Cerebellar nuclear complex (tissue), 1 donor: ENCODE results near the gene MPND.
"Not testable (repeated sequence)": the region's sequence is repeated elsewhere in the genome, so short reads cannot be mapped to it uniquely, and the experiment has no call there.

Experiments
- DNase-seq, 2 experiments: peaks; one replicate each; lab custom pipeline; 2025; lab: John Stamatoyannopoulos, UW

The MPND gene

DNA sequence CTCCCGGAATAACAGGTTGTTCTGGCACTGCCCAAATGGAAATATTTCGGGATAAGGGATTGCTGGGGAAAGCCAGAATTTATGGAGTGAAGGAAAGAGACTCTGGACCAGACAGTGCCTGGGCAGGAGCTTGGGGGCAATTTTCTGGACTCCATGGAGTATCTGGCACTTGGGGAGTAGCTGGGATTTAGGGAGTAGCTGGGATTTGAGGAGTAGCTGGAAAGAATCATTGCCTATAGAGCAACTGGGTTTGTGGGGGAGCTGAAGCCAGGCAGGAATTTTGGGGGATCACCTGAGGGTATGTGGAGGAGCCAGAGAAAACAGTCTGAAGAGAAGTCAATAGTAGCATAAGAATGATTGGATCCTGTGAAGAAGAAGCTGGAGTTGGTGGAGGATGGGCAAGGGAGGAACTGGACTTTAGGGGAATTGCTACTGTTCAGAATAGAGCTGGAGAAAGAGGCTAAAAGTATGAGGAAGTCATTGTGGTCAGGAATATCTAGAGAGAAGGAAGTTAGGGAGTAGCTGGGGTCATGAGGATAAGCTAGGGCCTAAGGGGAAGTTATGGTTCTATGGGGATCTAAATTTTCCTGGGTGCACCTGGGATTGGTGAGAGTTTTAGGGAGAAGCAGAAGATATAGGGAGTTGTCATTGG is 24.2 kb upstream of the MPND start:
- no peak for DNase-seq

DNA sequence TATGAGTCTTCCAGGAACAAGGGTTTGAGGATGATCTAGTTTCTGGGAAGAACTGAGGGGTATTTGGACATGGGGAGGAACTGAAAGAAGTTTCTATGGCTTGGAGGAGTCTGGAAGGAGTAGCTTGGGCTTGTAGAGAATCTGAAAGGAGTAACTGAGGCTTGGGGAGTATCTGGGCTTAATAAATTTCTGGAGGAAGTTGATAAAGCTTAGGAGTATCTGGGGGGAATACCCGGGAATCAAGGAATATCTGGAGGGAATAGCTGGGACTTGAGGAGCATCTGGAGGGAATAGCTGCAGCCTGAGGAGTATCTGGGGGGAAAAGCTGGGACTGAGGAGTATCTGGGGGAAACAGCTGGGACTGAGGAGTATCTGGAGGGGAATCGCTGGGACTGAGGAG is 22.9 kb upstream of the MPND start:
- no peak for DNase-seq

DNA sequence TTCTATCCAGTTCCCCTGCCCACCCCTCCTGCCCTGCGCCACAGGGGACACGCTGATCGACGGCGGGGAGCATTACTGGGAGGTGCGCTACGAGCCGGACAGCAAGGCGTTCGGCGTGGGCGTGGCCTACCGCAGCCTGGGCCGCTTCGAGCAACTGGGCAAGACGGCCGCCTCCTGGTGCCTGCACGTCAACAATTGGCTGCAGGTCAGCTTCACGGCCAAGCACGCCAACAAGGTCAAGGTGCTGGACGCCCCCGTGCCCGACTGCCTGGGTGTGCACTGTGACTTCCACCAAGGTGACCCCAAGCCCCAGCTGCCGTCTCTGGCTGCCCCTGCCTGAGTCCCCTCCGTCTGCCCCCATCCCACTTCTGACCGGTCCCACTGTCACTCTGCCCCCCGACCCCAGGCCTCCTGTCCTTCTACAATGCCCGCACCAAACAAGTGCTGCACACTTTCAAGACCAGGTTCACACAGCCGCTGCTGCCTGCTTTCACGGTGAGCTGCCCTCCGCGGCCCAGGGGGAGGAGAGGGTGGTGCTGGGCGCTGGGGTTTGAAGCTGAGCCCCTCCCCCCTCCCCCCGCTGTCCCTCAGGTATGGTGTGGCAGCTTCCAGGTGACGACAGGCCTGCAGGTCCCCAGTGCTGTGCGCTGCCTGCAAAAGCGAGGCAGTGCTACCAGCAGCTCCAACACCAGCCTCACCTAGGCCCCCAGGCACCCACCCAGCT is 20.3 kb upstream of the MPND start:
- no peak for DNase-seq

DNA sequence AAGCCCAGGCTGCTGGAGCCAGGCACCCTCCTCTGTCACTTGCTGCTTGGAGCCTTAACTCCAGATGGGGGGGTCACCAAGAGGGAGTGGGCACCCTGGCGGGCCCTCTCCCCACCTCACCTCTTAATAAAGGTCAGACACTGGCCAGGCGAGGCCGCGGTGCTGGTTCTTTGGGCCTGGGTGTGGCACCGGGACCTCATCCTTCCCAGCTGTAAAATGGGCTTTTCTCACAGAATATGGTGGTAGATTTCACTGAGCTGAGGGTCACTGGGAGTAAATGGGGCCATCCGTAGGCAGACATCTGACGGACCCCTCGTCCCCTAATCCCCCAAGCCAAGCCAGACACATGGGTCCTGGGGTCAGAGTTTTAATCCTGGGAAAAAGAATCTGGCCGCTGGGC is 19.7 kb upstream of the MPND start:
- no peak for DNase-seq

DNA sequence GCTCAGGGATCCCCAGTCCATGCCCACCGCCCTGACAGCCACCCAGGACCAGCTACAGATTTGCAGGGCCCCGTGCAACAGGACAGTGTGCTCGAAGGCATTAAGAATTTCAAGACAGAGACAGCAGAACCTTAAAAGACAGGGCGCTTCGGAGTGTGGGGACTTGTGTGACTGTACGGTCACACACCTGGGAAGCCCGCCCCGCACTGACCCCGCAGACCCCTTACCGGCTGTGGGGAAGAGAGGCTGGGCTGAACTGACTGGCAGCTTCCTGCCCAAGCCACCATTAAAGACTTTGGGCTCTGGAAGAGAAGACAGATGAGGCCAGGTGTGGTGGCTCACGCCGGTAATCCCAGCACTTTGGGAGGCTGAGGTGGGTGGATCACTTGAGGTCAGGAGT is 19.1 kb upstream of the MPND start:
- no peak for DNase-seq

DNA sequence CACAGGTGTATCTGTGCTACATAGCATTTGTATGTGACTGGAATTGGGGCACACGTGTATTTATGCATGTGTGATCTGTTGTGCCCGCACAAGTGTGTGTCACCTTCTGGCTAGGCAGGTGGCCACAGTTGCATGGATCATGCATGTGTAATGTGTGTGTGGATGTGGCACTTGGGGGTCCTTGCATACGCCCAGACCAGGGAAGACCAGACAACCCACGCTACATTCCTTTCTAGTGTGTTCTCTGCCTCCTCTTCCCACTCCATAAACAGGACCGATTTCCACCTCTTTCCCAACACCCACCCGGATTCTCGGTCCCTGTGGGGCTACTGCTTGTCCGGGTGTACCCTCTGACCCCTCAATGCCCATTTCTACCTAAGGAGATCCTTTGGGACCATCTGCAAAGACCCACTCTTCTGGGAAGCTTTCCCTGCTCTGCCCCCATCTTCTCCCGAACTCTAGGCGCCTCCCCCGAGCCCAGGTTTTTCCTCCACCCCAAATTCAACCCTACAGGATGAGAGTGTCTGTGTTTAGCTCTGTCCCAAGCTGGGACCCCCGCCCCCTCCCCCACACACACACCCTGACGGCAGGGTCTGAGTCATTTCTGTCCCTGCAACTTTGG is 17.0 kb upstream of the MPND start:
- DNase-seq: no peak

DNA sequence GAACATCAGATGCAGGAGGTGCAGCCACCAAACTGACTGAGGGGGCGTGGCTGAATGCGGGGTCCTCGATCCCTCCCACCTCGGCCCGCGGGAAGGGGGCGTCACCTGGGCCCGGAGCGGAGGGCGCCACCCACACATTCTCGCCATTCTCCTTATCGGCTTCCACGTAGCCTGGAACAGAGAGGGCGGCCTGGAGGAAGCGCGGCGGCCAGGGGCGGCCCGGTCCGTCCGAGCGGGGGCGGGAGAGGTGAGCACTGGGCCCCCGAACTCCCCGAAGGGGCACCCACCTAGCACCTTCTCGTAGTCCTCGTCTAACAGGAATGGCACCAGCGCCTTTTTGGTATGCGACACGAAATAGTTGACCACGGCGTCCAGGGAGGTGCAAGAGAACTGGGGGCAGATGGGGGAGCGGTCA is 16.5 kb upstream of the MPND start:
- DNase-seq: no peak

DNA sequence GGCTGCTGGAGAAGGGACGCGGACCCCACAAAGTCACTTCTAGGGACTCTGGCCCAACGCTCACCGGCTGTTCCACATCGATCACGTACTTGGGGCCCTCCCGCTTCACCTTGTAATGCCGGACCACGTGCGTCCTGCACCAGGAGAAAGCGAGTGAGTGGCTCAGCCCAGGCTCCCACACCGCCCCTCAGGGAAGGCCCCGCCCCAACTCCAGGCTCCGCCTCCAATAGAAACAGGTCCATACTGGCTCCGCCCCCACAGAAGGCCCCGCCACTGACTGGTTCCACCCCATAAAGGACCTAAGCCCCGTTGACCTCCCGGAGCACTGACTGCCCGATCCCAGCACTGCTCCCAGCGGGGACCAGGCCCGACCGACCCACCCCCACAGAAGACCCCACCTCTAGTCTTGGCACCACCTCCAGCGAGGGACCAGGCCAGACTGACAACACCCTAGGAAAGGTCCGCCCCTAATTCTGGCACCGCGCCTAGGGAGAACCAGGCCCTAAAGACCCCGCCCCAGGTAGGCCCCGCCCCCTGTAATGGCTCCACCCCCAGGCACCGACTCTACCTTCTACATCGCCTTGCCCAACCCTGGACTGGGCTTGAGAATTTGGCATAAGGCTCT is 16.0 kb upstream of the MPND start:
- DNase-seq: no peak

DNA sequence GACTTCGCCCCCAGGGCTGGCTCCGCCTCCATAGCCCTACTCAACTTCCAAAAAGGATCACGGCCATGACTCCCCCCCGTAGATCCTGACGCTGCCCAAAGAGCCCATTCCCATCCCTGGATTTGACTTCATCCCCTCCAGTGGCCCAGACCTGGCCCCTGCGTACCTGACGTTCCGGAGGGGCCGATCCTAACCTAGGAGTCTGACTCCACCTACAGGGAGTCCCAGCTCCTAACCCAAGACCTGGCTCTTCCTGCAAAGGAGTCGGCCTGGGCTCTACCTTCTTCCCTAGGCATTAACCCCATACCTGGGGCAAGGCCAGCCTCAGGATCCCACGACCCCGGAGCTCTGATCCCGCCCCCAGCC is 15.5 kb upstream of the MPND start:
- no peak for DNase-seq

DNA sequence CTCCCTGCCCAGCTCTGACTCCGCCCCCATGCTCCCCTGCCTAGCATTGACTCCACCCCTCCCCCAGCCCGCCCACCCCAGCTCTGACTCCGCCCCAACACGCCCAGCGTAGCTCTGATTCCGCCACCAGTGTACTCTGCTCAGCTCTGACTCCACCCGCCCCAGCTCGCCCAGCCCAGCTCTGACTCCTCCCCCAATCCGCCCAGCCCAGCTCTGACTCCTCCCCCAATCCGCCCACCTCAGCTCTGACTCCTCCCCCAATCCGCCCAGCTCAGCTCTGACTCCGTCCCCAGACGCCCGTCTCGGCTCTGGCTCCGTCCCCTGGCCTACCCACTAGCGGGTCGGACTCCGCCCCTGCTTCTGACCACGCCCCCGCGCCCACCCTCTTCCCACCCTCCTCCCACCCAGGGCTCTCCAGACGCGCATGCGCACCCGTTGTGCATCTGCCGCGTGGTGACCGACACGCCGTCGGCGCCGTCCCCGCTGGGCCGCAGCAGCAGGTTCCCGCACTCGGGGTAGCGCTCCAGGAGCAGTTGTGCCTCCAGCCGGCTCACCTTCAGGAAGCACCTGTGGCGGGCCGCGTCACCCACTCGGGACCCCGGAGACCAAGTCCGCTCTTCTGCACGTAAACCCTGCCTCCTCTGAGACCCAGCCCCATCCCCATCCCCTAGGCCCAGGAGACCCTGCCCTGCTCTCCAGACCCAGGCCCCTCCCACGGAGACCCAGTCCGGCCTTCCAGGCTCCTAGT is 14.9 kb upstream of the MPND start:
- peak; percentile 92 to 95 for DNase-seq

DNA sequence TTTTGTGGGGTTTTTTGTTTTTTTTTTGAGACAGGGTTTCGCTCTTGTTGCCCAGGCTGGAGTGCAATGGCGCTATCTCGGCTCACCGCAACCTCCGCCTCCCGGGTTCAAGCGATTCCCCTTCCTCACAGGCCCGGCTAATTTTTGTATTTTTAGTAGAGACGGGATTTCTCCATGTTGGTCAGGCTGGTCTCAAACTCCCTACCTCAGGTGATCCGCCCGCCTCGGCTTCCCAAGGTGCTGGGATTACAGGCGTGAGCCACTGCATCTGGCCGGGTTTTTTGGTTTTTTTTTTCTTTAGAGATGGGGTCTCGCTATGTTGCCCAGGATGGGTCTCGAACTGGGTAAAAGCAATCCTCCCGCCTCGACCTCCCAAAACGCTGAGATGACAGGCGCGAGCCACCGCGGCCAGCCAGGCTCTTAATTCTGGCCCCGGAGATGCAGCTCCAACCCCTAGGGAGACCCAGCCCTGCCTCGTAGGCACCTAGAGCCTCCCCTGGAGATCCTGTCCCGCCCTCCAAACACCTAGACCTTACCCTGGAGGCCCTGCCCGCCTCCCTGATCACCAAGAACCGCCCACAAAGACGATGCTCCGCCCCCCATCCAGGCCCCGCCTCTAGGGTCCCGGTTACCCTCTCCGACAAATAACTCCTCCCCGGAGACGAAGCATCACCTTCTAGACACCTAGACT is 14.2 kb upstream of the MPND start:
- not testable (repeated sequence) for DNase-seq

DNA sequence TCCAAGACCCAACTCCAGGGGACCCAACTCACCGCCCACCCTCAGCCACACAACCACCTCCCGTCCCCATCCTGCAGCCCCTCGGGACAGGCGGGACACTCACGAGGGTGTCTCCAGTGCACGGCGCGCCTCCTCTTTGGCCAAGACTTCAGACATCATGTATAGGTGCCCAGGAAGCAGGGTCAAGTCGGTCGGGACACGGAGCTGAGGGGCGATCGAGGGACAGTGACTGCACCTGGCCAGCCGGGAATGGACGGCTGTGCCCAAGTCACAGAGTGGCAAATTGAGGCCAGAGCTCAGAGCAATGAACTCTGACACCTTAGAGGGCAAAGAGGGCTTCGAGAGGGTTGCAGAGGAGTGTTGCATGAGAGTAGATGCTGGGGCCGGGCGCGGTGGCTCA is 13.5 kb upstream of the MPND start:
- no peak for DNase-seq

DNA sequence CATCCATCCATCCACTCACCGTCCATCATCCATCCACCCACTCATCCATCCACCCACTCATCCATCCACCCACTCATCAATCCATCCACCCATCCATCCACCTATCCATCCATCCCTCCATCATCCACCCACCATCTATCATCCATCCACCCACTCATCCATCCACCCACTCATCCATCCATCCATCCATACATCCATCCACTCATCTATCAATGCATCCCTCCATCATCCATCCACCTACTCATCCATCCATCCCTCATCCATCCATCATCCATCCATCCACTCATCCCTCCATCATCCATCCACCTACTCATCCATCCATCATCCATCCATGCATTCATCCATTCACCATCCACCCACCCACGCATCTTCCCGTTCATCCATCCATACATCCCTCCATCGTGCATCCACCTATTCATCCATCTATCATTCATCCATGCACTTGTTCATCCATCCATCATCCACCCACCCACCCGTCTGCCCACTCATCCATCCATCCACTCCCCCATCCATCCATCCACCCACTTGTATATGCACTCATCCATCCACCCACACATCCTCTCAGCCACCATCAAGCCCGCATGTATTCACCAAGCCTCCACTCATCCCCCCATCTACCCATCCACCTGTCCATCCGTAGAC is 8.3 kb upstream of the MPND start:
- no peak for DNase-seq

DNA sequence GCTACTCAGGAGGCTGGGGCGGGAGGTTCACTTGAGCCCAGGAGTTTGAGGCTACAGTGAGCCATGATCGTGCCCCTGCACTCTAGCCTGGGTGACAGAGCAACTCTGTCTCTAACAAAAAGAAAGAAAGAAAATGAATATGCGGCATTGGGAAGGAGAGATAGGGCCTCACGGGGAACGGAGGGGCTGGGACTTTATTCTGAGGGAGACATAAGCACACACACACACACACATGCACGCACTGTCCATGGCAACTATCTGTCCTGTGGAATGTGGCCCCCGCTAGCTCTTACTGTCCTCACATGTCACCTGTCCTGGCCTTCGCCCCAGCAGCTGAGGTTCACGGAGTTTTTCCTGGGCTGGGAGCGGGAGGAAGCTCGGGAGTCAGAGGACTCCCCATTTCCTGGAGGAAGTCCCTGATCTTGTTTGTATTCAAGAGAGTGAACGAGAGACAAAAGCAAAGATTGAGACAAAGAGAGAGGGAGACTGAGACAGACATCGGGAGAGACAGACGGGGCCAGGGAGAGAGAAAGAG is 5.4 kb upstream of the MPND start:
- no peak for DNase-seq

DNA sequence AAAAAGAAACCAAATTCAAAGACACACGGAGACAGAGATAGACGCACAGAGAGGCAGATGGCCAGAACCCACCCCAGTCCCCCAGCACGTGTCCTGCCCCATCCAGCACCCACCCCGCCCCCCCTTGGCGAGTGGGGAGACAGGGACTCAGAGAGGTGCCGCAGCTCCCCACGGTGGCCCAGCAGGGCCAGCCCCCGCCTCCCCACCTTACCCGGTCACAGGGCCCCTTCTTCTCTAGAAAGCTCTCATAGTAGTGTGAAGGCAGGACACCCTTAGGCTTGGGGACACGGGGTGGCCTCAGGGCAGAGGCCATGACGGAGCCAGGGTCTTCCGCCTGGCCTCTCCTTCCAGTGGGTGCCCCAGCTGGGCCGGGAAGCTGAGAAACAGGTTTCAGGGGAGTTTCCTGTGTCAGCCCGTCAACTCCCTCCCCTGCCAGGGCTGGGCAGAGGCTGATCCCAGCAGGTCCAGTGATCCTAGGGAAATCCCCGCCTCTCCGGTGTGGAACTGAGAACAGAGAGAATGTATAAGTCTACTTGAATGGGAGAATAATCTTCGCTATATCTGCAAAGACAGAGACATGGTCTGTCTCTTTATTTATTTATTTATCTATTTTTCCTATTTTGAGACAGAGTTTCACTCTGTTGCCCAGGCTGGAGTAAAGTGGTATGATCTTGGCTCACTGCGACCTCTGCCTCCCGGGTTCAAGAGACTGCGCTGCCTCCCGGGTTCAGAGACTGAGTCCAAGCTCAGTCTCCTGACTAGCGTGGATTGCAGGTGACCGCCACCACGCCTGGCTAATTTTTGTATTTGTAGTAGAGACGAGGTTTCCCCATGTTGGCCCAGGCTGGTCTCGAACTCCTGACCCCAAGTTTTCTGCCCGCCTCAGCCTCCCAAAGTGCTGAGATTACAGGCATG is 4.7 kb upstream of the MPND start, which contains the start of gene STAP2:
TSS of gene STAP2 (minus strand) at position 387 of the 915 bp plus-strand sequence. CDS start at position 313, 74 bp downstream.
- DNase-seq: no peak

DNA sequence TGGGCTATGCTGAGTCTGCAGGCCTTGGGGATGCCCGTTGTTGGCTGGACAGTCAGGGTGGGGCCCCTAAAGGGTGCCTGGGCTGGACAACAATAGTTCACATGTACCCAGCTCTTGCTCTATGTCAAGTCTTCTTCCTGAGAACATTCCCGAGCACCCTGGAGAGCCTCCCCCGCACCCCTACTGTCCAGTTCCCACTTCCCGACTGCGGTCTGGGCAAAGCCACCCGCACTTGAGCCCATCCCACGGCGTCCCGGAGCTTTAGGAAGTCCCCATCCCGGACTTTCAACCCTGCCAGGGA is 1.1 kb upstream of the MPND start:
- no peak for DNase-seq

DNA sequence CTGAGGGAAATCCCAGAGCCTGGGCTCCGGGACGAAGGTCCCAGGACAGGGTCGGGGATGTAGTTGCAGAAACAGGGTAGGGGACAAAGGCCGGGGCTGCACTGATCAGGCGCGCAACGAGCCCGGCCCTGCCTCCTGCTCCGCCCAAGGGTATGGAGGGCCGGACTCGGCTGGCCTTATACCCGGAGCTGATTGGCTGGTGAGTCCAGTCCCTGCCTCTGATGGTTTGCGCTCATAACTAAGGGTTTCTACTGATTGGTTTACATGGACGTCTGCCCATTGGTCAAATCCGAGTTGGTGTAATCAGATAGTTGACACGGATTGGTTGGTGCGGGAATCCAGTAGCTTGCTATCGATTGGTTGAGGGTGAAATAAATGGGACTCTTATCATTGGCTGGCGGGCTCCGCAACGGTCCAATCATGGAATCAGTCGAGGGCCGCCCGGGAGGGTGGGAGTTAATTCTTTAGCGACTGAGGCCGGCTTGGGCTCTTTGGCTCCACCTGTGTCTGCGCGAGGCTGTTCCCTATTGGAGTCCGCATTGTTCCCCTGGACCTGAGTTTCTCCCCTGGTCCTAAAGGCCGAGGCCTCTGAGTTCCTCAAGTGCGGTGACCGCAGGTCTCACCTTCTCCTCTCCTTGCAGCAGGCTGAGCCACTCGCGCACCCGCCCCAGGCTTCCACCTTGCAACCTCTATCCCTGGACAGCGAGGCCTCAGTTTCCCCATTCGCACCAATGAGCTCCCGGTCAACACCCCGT is 570 bp upstream of the MPND start:
- peak; percentile 92 to 99 for DNase-seq

DNA sequence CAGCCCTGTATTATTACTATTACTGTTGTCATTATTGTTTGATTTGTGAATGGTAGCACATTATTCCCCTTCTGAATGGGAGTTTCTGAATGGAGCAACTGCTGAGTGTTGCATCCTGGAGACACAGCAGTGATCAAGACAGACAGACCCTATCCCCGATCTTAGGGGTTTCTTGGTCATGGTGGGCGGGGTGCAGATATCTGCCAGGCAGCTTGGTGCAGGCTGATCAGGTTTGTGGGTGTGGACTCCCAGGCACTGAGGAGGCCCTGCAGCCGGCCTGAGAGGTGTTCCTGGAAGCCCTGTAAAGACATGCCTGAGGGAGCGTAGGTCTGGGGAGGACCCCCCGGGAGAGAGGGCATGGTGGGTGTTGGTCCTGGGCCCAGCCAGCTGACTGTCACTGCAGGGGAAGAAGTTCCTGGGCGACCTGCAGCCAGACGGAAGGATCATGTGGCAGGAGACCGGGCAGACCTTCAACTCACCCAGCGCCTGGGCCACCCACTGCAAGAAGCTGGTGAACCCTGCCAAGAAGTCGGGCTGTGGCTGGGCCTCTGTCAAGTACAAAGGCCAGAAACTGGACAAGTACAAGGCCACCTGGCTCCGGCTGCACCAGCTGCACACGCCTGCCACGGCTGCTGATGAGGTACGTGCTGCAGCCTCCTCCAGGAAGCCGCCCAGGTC is 2.1 kb downstream of the MPND start:
- no peak for DNase-seq

DNA sequence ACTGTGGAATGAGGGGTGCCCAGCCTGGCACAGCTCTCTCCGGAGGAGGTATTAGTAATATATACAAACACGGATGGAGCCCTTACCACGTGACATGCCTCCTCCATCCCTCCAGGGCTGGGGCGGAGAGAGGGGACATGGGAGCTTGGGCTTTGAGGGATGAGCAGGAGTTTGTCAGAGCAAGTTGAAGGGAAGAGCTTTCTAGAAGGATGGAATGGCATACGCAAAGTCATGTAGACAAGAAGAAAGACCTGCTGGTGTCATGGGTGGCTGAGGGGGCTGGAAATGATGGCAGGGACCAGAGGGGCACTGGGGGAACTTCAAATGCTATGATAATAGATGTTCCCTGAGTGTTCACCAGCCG is 2.6 kb downstream of the MPND start:
- DNase-seq: no peak
